Peyer's patch (tissue), 4 donors: Measurements from ENCODE around the gene PIKFYVE. TPM values are rescaled to one million over a fixed set of nuclear protein-coding genes. Genes with fewer than 3 reads are reported as not detected.
"Not testable (repeated sequence)": the region's sequence is repeated elsewhere in the genome, so short reads cannot be mapped to it uniquely, and the experiment has no call there.

Experiments used
- DNase-seq, 3 donors: peaks; one replicate each; pipeline ENCODE4 v3.0.0-alpha.2; 2017 to 2019
- H3K27ac ChIP-seq, 4 donors: fragments of 200-600 bp; sonication (generic); one replicate each; pipeline ENCODE4 v1.5.1; 2016 to 2019
- H3K27me3 ChIP-seq, 2 donors: fragments of 200-600 bp; sonication (generic); one replicate each; pipeline ENCODE4 v1.5.1; 2019
- H3K36me3 ChIP-seq, 3 donors: fragments of 200-600 bp; sonication (generic); one replicate each; pipeline ENCODE4 v1.5.1; 2016 to 2019
- H3K4me1 ChIP-seq, 4 donors: fragments of 200-600 bp; sonication (generic); one replicate each; pipeline ENCODE4 v1.5.1; 2016 to 2019
- H3K4me3 ChIP-seq, 4 donors: fragments of 200-600 bp; sonication (generic); 1 replicate in 3 of 4; 2 replicates in 1 of 4; pipeline ENCODE4 v1.5.1; 2016 to 2019; ENCODE audit warnings: mild to moderate bottlenecking in 1 of 4
- H3K9me3 ChIP-seq, 4 donors: fragments of 200-600 bp; sonication (generic); one replicate each; pipeline ENCODE4 v1.5.1; 2016 to 2019; ENCODE audit warnings: mild to moderate bottlenecking in 1 of 4
- CTCF ChIP-seq, 6 experiments: fragments of 450-650 bp in 4 of 6; fragments of 200-600 bp in 2 of 6; sonication (generic) in 1 of 6; IDR thresholded peaks; one replicate each; pipeline ENCODE4 v1.5.1; 2017 to 2019; ENCODE audit warnings: antibody characterized with exemption in 6 of 6, mild to moderate bottlenecking in 3 of 6, moderate library complexity in 1 of 6
- POLR2A ChIP-seq, 2 donors: fragments of 450-650 bp; IDR thresholded peaks; one replicate each; pipeline ENCODE4 v1.5.1; 2017; ENCODE audit warnings: antibody characterized with exemption in 2 of 2, mild to moderate bottlenecking in 2 of 2, moderate library complexity in 2 of 2
- total RNA-seq, 4 donors: library from RNA; depleted of rRNA; stranded (reverse); fragments of >200 nt; gene quantifications; one replicate each; pipeline ENCODE4 v1.1.0, GENCODE V29; 2016

PIKFYVE gene
- total RNA-seq, 4 donors from 2014 or later: 24.2 to 75.1 (median 44.3) TPM

- Histone ChIP-seq H3K4me1 (no peaks in the 10 kb centered on the region), H3K9me3 (no peaks in the 10 kb centered on the region), H3K4me3 (no peak overlapping the region), H3K27me3 (no peaks in the 10 kb centered on the region), H3K36me3 (no peaks in the 10 kb centered on the region), H3K27ac (no peak overlapping the region)
- no peak for TF ChIP-seq POLR2A (IDR thresholded peaks at IDR 0.05)
- TF ChIP-seq CTCF (IDR thresholded peaks at IDR 0.05): no peak
- no peak for DNase-seq
These were observed 113.1 kb downstream of the PIKFYVE start for GRCh38 chr2:208379192-208379591.

- DNase-seq: no peak
- no peaks in the 10 kb centered on the region for H3K27me3 ChIP-seq
- H3K27ac ChIP-seq: no peak overlapping the region
- H3K36me3 ChIP-seq: no peaks in the 10 kb centered on the region
- H3K4me1 ChIP-seq: no peaks in the 10 kb centered on the region
- H3K4me3 ChIP-seq: no peak overlapping the region
- no peaks in the 10 kb centered on the region for H3K9me3 ChIP-seq
- TF ChIP-seq CTCF (IDR thresholded peaks at IDR 0.05) (no peak), POLR2A (IDR thresholded peaks at IDR 0.05) (no peak)
These were observed 118.6 kb downstream of the PIKFYVE start for GRCh38 chr2:208384637-208385036.

- no peaks in the 10 kb centered on the region for H3K9me3 ChIP-seq
- TF ChIP-seq POLR2A (IDR thresholded peaks at IDR 0.05): no peak
- TF ChIP-seq CTCF (IDR thresholded peaks at IDR 0.05): no peak
These were observed 120.5 kb downstream of the PIKFYVE start for GRCh38 chr2:208386541-208386940.

GRCh38 chr2:208389940-208390339, 123.9 kb downstream of the PIKFYVE start:
- TF ChIP-seq CTCF (IDR thresholded peaks at IDR 0.05) (no peak), POLR2A (IDR thresholded peaks at IDR 0.05) (no peak)
- Histone ChIP-seq H3K36me3 (no peaks in the 10 kb centered on the region), H3K4me1 (no peaks in the 10 kb centered on the region), H3K27me3 (no peaks in the 10 kb centered on the region), H3K4me3 (no peak overlapping the region), H3K27ac (no peak overlapping the region), H3K9me3 (peaks cover 0 to 8% (median 0%) of the 10 kb centered on the region in 4 donors)
- DNase-seq: no peak

More at GRCh38 chr2:208386541-208386940, 120.5 kb downstream of the PIKFYVE start:
- no peaks in the 10 kb centered on the region for H3K4me1 ChIP-seq
- no peaks in the 10 kb centered on the region for H3K27me3 ChIP-seq
- no peak overlapping the region for H3K27ac ChIP-seq
- H3K36me3 ChIP-seq: no peaks in the 10 kb centered on the region
- no peak for DNase-seq
- H3K4me3 ChIP-seq: no peak overlapping the region

- no peaks in the 10 kb centered on the region for H3K27me3 ChIP-seq
- H3K9me3 ChIP-seq: peaks cover 0 to 8% (median 1%) of the 10 kb centered on the region in 4 donors
- no peaks in the 10 kb centered on the region for H3K36me3 ChIP-seq
- TF ChIP-seq CTCF (IDR thresholded peaks at IDR 0.05) (no peak), POLR2A (IDR thresholded peaks at IDR 0.05) (no peak)
- no peak for DNase-seq
- H3K4me1 ChIP-seq: no peaks in the 10 kb centered on the region
- H3K4me3 ChIP-seq: no peak overlapping the region
- H3K27ac ChIP-seq: no peak overlapping the region
These were observed 126.2 kb downstream of the PIKFYVE start for GRCh38 chr2:208392300-208392699.

- H3K27me3 ChIP-seq, H3K9me3 ChIP-seq, H3K36me3 ChIP-seq: not testable (repeated sequence)
These were observed 130.7 kb downstream of the PIKFYVE start for GRCh38 chr2:208396796-208397195.

More at GRCh38 chr2:208396796-208397195, 130.7 kb downstream of the PIKFYVE start:
- not testable (repeated sequence) for H3K4me3 ChIP-seq, H3K27ac ChIP-seq, DNase-seq, H3K4me1 ChIP-seq
